Ishikawa (cell line): ENCODE data around the gene TBC1D4.

ENCODE experiments used
- CEBPB ChIP-seq: IDR thresholded peaks from 2 replicates; pipeline ENCODE4 v1.6.1; 2012
- CREB1 ChIP-seq: IDR thresholded peaks from 2 replicates; pipeline ENCODE4 v1.6.1; 2012; ENCODE audit warnings: low read depth
- EGR1 ChIP-seq: IDR thresholded peaks from 2 replicates; pipeline ENCODE4 v1.6.1; 2012
- EP300 ChIP-seq: IDR thresholded peaks from 2 replicates; pipeline ENCODE4 v1.6.1; 2012; ENCODE audit warnings: borderline replicate concordance
- FOXM1 ChIP-seq: IDR thresholded peaks from 2 replicates; pipeline ENCODE4 v1.6.1; 2012; ENCODE audit warnings: low read depth, borderline replicate concordance
- MAX ChIP-seq: IDR thresholded peaks from 2 replicates; pipeline ENCODE4 v1.6.1; 2012
- NFIC ChIP-seq: IDR thresholded peaks from 2 replicates; pipeline ENCODE4 v1.6.1; 2012
- RAD21 ChIP-seq: IDR thresholded peaks from 2 replicates; pipeline ENCODE4 v1.6.1; 2012; ENCODE audit warnings: low read depth
- REST ChIP-seq: IDR thresholded peaks from 2 replicates; pipeline ENCODE4 v1.6.1; 2012; ENCODE audit warnings: low read depth, mild to moderate bottlenecking
- TAF1 ChIP-seq: IDR thresholded peaks from 2 replicates; pipeline ENCODE4 v1.6.1; 2012; ENCODE audit warnings: low read depth, mild to moderate bottlenecking
- TCF12 ChIP-seq: IDR thresholded peaks from 2 replicates; pipeline ENCODE4 v1.6.1; 2012; ENCODE audit warnings: low read depth
- TEAD4 ChIP-seq: IDR thresholded peaks from 2 replicates; pipeline ENCODE4 v1.6.1; 2012
- USF1 ChIP-seq: IDR thresholded peaks from 2 replicates; pipeline ENCODE4 v1.6.1; 2012
- YY1 ChIP-seq: IDR thresholded peaks from 2 replicates; pipeline ENCODE4 v1.6.1; 2012; ENCODE audit warnings: low read depth
- ZBTB7A ChIP-seq: IDR thresholded peaks from 2 replicates; pipeline ENCODE4 v1.6.1; 2012; ENCODE audit warnings: low read depth

The TBC1D4 gene

GRCh38 chr13:75236774-75237173 lies 245.2 kb downstream of the TBC1D4 start:
- TF ChIP-seq CREB1 (no peak), EP300 (no peak), USF1 (no peak), EGR1 (no peak), TCF12 (no peak), CEBPB (no peak), YY1 (no peak), TAF1 (no peak), RAD21 (no peak), ZBTB7A (no peak), REST (no peak), FOXM1 (no peak), MAX (no peak), NFIC (no peak), TEAD4 (no peak)
